GF-D8 (cell line): ENCODE results near the gene MIA2.
"Not testable (repeated sequence)": the region's sequence is repeated elsewhere in the genome, so short reads cannot be mapped to it uniquely, and the experiment has no call there.

Experiments
- DNase-seq: peaks from one replicate; lab custom pipeline; 2025; lab: John Stamatoyannopoulos, UW

MIA2 gene, protein sequence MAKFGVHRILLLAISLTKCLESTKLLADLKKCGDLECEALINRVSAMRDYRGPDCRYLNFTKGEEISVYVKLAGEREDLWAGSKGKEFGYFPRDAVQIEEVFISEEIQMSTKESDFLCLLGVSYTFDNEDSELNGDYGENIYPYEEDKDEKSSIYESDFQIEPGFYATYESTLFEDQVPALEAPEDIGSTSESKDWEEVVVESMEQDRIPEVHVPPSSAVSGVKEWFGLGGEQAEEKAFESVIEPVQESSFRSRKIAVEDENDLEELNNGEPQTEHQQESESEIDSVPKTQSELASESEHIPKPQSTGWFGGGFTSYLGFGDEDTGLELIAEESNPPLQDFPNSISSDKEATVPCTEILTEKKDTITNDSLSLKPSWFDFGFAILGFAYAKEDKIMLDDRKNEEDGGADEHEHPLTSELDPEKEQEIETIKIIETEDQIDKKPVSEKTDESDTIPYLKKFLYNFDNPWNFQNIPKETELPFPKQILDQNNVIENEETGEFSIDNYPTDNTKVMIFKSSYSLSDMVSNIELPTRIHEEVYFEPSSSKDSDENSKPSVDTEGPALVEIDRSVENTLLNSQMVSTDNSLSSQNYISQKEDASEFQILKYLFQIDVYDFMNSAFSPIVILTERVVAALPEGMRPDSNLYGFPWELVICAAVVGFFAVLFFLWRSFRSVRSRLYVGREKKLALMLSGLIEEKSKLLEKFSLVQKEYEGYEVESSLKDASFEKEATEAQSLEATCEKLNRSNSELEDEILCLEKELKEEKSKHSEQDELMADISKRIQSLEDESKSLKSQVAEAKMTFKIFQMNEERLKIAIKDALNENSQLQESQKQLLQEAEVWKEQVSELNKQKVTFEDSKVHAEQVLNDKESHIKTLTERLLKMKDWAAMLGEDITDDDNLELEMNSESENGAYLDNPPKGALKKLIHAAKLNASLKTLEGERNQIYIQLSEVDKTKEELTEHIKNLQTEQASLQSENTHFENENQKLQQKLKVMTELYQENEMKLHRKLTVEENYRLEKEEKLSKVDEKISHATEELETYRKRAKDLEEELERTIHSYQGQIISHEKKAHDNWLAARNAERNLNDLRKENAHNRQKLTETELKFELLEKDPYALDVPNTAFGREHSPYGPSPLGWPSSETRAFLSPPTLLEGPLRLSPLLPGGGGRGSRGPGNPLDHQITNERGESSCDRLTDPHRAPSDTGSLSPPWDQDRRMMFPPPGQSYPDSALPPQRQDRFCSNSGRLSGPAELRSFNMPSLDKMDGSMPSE (N-terminal part only)

DNA sequence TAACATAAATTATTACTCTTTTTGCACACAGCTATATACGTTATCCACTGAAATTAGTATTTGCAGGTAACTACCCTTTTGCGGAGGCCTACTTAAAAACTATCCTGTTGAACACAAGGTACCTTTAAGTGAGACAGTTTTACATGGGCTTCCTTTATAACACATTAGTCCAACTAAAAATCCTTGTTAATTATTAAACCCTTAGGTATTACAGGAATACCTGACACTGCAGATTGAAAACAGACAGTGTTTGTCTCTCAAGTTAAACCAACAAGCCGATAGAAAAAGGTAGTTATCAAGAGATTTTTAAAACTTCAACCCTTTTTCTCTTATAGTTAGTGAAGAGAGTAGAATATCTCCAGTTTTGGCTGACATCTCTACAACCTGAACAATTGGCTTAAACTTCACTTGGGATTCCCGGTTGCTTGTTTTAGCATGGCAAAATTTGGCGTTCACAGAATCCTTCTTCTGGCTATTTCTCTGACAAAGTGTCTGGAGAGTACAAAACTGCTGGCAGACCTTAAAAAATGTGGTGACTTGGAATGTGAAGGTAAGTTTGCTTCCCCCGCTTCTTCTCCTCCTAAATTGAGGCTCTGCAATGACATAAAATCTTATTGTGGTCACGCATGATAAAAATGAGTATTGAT lies at the start of gene MIA2:
TSS of gene MIA2 (plus strand) at position 236 of the 647 bp plus-strand sequence. CDS start at position 436, 200 bp downstream.
- no peak for DNase-seq

DNA sequence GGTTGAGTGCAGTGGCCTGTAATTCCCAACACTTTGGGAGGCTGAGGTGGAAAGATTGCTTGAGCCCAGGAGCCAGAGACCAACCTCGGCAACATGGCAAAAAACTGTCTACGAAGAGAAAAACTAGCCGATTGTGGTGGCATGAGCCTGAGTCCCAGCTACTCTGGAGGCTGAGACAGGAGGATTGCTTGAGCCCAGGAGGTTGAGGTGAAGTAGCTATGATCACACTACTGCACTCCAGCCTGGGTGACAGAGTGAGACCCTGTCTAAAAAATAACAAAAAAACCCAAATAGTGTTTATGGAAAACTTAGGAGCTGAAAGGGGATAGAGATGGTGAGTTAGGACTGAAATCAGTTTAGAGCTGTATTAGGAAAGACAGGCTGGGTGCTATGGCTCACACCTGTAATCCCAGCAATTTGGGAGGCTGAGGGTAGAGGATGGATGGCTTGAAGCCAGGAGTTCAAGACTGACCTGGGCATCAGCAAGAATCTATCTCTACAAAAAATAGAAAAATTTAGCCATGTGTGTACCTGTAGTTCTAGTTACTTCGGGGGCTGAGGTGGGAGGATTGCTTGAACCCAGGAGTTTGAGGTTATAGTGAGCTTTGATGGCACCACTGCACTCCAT lies 49.0 kb upstream of the MIA2 start:
- no peak for DNase-seq

DNA sequence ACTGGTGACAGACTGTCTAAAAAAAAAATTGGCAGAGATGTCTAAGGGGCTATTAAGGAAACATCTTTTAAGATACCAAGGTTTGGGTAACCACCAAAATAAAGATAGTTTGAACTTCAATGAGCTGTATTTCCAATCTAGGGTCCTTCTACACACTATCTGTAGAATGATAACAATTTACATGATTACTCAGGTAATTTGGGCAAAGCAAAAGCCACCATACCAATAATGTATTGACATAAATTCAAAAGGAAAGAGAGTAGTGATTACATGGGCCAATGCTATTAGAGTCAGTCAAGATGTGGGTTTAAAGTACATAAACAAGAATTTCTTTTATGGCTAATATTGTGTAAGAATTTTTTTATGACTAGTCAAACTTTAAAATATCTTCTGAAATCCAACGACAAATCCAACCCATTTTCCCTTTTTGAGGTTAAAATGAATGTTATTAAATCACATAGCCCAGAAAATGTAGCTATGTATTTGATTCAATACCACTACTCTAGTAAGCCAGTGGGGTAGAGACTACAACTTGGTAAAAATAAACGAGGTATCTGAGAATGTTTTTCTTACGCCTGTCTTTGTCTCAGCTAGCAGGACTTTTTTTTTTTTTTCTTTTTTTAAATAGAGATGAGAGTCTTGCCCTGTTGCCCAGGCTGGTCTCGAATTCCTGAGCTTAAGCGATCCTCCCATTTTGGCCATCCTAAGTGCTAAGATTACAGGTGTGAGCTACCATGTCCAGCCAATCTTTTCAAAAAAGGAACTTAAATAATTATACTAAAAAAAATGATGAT lies 48.3 kb upstream of the MIA2 start:
- DNase-seq, result no peak

DNA sequence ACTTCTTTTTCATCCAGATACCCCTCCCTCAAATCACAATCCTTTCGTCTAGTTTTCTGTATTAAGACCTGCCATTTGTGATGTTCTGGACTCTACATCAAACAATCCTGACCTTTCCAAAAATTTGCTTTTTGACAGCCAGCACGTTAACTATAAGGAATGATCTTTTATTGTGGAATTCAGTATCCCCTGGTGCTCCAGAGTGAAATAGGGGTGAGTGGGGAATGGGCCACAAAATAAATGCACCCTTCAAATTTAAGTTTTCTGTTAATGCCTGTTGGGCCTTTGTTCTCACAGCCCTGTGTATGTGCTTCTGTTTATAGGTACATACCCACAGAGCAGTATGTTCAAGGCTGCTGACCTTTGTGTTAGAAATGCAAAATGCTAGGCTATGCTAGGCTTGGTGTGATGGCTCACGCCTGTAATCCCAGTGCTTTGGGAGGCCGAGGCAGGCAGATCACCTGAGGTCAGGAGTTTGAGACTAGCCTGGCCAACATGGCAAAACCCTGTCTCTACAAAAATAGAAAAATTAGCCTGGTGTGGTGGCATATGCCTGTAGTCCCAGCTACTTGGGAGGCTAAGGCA lies 46.7 kb upstream of the MIA2 start:
- no peak for DNase-seq

DNA sequence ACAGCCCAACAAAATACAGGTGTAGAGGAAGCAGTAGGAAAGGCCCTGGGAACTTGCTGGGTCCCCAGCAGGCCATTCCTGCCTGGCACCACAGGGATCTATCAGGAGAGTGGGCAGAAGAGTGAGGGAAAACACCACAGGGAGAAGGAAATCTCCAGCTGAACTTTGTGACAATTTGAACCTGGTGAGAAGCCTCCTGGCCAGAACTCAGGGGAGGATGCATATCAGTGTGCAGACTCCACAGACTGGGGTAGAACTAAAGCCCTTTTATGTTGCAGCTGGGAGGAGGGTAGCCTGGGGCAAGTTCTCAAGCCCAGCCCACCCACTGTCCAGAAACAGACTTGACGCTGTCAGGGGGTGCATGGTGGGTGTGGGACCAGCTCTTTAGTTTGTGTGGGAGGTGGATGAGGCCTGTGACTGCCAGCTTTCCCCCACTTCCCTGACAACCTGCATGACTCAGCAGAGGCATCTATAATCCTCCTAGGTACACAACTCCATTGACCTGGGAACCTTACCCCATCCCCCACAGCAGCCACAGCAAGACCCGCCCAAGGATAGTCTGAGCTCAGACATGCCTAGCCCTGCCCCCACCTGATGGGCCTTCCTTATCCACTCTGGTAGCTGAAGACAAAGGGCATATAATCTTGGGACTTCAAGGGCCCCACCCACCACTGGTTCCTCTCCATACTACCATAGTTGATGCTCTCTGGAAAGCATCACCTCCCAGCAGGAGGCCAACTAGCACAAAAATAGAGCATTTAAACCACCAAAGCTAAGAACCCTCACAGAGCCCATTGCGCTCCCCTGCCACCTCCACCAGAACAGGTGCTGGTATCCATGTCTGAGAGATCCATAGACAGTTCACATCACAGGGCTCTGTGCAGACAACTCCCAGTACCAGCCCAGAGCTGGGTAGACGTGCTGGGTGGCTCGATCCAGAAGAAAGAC lies 29.8 kb upstream of the MIA2 start:
- no peak for DNase-seq

DNA sequence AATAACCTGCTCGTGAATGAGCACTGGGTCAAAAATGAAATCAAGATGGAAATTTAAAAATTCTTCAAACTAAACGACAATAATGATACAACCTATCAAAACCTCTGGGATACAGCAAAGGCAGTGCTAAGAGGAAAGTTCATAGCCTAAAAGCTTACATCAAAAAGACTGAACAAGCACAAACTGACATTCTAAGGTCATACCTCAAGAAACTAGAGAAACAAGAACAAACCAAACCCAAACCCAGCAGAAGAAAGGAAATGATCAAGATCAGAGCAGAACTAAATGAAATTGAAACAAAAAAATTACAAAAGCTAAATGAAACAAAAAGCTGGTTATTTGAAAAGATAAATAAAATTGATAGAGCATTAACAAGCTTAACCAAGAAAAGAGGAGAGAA lies 26.3 kb upstream of the MIA2 start:
- not testable (repeated sequence) for DNase-seq

DNA sequence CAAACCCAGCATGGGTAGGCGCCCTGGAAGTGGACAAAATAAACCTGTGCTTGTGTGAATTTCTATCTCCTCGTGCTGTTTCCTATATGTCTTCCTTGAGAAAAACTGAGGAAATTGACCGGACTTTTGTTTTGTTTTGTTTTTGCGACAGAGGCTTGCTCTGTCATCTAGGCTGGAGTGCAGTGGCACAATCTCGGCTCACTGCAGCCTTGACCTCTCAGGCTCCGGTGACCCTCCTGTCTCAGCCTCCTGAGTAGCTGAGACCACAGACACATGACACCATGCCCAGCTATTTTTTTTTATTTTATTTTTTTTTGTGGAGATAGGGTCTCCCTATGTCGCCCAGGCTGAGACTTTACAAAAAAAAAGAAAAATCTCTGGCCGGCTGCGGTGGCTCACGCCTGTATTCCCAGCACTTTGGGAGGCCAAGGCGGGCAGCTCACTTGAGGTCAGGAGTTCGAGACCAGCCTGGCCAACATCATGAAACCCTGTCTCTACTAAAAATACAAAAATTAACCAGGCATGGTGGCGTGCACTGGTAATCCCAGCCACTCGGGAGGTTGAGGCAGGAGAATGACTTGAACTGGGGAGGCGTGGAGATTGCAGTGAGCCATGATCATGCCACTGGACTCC lies 22.5 kb upstream of the MIA2 start:
- DNase-seq, result no peak

DNA sequence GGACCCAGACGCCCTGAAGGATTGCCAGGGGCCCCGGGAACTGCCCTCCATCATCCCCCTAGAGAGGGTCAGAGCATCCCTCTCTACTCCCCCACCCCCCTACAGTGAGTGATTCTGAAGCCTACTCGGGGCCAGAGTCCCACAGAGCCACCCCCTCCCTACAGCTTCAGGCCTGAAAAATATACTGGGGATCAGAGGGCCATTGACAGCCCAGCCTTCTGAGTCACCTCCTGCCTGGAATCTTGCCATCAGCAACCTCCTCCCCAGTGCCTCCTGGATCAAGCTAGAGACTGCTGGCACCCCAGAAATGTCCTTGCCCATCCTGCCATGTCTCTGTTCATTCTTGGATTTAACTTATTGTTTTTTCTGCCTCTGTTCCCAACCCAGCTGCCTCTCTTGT lies 21.7 kb upstream of the MIA2 start:
- no peak for DNase-seq

DNA sequence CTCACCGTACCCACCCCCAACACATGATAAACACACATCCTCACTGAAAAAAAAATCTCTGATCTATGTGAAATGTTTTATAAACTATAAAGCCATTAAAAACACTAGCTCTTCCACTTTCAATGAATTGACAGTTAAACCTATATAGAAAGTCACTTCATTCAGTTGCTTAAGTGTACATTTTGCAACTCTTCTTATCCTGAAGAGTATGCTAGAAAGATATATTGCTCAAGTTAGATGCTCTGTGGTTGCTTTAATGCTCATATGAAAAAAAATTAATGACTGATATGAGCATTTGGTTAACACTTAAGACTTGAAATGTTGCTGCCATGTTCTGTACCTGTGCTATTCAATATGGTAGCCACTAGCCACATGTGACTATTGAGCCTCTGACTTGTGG lies 21.0 kb upstream of the MIA2 start:
- DNase-seq, result peak; percentile 8

DNA sequence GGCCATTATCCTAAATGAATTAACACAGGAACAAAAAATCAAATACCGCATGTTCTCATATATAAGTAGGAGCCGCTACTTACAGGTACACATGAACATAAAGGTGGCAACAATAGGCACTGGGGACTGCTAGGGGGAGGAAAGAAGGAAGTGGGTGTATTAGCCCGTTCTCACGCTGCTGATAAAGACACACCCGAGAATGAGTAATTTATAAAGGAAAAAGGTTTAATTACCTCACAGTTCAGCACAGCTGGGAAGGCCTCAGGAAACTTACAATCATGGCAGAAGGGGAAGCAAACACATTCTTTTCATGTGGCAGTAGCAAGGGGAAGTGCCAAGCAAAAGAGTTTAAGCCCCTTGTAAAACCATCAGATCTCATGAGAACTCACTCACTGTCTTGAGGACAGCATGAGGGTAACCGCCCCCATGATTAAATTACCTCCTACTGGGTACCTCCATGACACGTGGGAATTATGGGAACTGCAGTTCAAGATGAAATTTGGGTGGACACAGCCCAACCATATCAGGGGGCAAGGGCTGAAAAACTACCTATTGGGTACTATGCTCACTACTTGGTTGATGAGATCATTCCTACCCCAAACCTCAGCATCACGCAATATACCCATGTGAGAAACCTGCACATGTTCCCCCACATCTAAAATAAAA lies 16.4 kb upstream of the MIA2 start:
- no peak for DNase-seq

DNA sequence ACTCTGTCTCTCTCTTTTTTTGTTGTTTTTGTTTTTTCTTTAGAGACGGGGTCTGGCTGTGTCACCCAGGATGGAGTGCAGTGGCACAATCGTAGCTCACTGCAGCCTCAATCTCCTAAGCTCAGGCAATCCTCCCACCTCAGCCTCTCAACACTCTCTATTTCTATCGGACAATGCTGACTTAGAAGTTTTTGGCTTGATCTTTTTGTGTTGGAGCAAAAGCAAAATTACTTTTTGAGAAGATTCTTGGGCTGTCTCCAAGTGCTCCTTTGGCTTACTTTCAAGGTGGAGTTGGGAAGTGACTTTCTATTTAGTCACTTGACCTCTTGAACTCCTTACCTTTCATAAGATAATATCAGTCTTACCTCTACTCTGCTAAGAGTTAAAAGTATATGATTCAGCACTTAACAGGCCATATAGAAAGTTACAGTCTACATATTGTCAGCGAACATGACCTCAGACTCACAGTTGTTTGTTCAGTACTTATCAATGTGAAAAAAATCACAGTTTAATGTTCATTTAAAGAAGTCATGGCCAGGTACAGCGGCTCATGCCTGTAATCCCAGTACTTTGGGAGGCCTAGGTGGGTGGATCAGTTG lies 15.4 kb upstream of the MIA2 start:
- no peak for DNase-seq

DNA sequence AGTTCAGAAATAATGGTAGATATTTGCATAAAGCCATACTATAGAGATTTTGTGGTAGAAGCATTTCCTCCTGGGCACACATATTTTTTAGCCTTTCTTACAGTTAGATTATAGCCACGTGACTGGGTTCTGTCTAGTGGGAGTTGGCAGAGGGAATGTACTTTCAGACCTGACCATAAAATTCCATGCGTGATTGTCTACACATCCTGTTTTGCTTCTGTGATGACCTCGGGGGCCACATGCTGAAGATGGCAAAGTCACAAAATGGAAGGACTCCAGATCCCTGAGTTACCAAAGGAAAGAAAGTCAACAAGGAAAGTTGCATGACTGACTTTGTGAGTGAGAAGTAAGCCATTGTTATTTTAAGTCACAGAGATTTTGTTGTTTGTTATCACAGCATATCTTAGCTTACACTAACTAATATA lies 14.6 kb upstream of the MIA2 start:
- DNase-seq, result no peak

DNA sequence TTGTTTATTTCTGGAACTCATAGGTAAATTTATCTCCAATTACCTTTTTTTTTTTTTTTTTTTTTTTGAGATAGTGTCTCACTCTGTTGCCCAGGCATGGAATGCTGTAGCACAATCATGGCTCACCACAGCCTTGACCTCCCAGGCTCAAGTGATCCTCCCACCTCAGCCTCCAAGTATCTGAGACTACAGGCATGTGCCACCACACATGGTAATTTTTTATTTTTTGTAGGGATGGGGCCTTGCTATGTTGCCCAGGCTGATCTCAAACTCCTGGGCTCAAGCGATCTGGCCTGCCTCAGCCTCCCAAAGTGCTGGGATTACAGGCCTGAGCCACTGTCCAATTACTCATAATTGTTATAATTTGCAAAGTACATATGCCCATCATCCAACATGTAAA lies 13.2 kb upstream of the MIA2 start:
- DNase-seq, result not testable (repeated sequence)

DNA sequence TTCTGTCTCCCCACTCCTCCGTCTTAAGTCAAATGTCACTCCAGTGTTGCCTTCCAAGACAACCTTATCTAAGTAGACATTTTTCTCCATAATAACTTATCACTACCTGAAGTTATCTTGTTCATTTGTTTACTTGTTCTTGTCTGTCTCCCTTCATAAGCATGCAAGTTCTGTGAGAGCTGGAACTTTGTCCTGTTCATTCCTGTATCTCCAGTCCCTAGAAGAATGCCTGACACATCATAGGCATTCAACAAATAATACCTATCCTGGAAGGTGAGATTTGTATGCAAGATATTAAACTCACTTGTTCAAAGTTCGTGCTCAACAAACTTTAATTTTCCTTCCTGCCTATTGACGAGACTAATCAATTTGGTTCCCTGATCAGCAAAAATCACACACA lies 5.7 kb upstream of the MIA2 start:
- no peak for DNase-seq

DNA sequence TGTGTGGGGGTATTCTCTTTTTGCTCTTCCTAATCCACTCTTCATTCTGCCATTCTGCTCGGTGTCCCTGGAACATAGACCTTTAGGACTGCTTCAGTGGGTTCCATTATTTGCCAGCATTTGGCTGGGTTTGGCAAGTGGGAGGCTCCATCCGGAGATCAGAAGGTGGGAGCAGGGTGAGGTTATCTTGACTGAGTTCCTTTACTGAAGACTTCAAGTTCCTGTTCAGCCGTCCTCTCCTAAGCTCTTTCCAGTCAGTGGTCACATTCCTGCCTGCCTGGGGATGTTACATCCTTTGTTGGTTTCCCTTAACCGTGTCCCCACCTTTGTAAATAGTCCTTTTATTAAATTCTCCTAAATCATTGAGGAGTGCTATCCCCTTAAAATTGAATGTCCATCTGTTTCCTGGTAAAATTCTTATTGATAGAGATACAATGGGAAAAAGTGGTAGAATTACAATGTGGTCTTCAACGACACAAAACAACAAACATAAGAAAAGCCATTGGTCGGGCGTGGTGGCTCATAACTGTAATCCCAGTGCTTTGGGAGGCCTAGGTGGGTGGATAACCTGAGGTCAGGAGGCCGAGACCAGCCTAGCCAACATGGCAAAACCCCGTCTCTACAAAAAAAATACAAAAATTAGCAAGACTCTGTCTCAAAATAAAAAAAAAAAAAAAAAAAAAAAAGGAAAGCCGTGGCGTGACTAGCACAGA lies 5.0 kb upstream of the MIA2 start:
- no peak for DNase-seq

DNA sequence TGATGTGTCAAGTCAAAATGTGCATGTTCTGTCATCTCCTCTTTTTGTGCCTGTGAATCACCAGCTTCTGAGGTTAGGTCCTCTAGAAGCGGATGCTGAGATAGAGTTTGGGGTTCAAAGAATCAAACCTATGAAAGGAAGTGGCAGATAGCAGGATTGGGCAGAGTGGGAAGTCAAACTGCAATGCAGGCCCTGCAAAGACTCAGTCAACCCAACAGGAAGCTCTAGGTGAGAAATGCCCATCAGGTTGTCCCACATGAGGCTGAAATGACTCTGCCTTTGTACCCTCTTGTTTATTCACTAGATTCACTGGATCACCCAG lies 4.5 kb upstream of the MIA2 start:
- no peak for DNase-seq

DNA sequence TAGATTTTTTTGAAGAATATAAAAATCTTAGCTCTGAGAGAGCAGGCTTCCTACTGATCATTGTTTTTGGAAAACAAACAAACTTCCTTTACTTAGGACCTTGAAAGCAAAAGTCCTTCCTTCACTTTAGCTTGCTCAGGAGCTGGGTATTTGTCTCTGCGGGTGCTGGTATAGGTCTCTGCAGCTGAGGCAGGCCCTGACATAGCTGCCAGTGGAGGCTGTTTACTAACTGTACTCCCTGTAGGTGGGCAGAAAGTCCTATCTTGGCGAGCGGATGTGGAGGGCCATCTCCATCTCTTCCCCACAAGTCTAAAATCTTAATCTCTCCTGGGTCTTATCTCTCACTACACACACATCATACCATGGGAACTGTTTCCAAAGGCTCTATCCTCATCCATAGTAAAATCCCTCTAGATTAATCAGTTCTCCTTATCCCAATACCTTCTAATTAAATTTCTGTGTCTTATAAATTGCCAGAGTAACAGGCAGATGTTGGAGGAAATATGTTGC lies 4.1 kb upstream of the MIA2 start:
- no peak for DNase-seq
